Mucosa of rectum (tissue), 2 donors: ENCODE data around the gene INMT.
"Not testable (repeated sequence)": the region's sequence is repeated elsewhere in the genome, so short reads cannot be mapped to it uniquely, and the experiment has no call there.

Experiments
- H3K27ac ChIP-seq, 2 donors: one replicate each; pipeline ENCODE4 v1.7.0; 2013; ENCODE audit warnings: inconsistent platforms in 2 of 2, low read depth in 2 of 2, low read length in 2 of 2
- H3K27me3 ChIP-seq, 2 donors: one replicate each; pipeline ENCODE4 v1.7.0; 2013; ENCODE audit warnings: low read length in 2 of 2; ENCODE audit not compliant: control insufficient read depth in 2 of 2, insufficient read depth in 2 of 2
- H3K36me3 ChIP-seq, 2 donors: one replicate each; pipeline ENCODE4 v1.7.0; 2013; ENCODE audit warnings: low read length in 2 of 2; ENCODE audit not compliant: control insufficient read depth in 2 of 2, insufficient read depth in 2 of 2
- H3K4me1 ChIP-seq, 2 donors: one replicate each; pipeline ENCODE4 v1.7.0; 2013; ENCODE audit warnings: low read length in 2 of 2, mild to moderate bottlenecking in 1 of 2; ENCODE audit not compliant: control insufficient read depth in 2 of 2, insufficient read depth in 2 of 2
- H3K4me3 ChIP-seq, 2 donors: one replicate each; pipeline ENCODE4 v1.7.0; 2013; ENCODE audit warnings: low read length in 2 of 2
- H3K9ac ChIP-seq, 2 donors: one replicate each; pipeline ENCODE4 v1.7.0; 2013; ENCODE audit warnings: low read length in 2 of 2, low read depth in 1 of 2, mild to moderate bottlenecking in 1 of 2
- H3K9me3 ChIP-seq, 2 donors: one replicate each; pipeline ENCODE4 v1.7.0; 2013; ENCODE audit warnings: low read length in 2 of 2; ENCODE audit not compliant: control insufficient read depth in 2 of 2
- donor health status: healthy.
- donor health status: Normal muscosa, but diverticular disease.

INMT gene

DNA sequence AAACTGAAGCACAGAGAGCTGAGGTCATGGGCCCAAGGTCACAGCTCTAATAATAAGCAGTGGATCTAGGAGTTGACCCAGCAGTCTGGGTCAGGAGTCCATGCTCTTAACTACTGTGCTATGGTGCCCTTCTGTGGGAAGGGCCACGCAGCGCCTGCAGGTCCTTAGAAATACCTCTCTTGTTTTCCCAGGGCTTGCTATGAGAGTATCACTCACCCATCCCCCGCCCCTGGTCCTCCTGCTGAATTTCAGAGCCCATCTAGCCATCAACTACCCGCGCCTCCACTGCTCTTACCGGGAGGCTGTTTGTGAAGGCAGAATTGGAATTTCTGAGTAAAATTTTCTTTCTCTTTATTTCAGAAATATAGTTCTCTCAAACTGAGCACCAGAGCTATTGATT lies 42.4 kb upstream of the INMT start:
- no peaks in the 10 kb centered on the region for H3K9me3 ChIP-seq
- H3K27me3 ChIP-seq: no peaks in the 10 kb centered on the region
- peaks cover 0 to 3% of the 10 kb centered on the region in 2 donors for H3K4me1 ChIP-seq
- H3K36me3 ChIP-seq: no peaks in the 10 kb centered on the region
- H3K27ac ChIP-seq: no peak overlapping the region
- no peak overlapping the region for H3K4me3 ChIP-seq
- H3K9ac ChIP-seq: no peak overlapping the region

- Histone ChIP-seq H3K27me3 (no peaks in the 10 kb centered on the region), H3K9ac (no peak overlapping the region), H3K36me3 (no peaks in the 10 kb centered on the region), H3K27ac (no peak overlapping the region), H3K9me3 (no peaks in the 10 kb centered on the region), H3K4me3 (no peak overlapping the region), H3K4me1 (peaks cover 0 to 3% of the 10 kb centered on the region in 2 donors)
Observed at GRCh38 chr7:30710669-30711068, 41.3 kb upstream of the INMT start.

GRCh38 chr7:30713392-30713791 lies 38.5 kb upstream of the INMT start:
- no peaks in the 10 kb centered on the region for H3K27me3 ChIP-seq
- no peak overlapping the region for H3K4me3 ChIP-seq
- H3K9me3 ChIP-seq: peaks cover 0 to 3% of the 10 kb centered on the region in 2 donors
- H3K27ac ChIP-seq: no peak overlapping the region
- H3K36me3 ChIP-seq: no peaks in the 10 kb centered on the region
- H3K4me1 ChIP-seq: no peaks in the 10 kb centered on the region
- no peak overlapping the region for H3K9ac ChIP-seq

DNA sequence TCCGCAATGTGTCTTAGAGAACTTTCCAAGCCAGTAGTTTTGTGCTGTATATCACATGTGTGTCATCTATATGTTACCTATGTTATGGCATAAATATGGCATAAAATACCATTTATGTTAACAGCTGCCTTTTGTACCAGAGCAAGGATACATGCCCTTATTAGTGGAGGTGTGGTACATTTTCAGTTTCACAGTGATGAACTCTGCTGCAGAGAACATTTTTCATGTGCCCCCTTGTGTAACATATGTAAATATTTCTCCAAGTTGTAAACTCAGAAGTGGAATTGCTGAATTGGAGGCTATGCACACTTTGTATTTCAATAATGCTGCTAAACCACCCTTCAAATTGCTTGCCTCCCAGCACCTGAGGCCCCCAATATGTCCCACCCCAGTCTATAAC lies 37.8 kb upstream of the INMT start:
- H3K27me3 ChIP-seq: no peaks in the 10 kb centered on the region
- H3K4me1 ChIP-seq: no peaks in the 10 kb centered on the region
- no peaks in the 10 kb centered on the region for H3K36me3 ChIP-seq
- H3K9me3 ChIP-seq: peaks cover 0 to 3% of the 10 kb centered on the region in 2 donors
- no peak overlapping the region for H3K27ac ChIP-seq
- no peak overlapping the region for H3K4me3 ChIP-seq
- no peak overlapping the region for H3K9ac ChIP-seq

GRCh38 chr7:30717181-30717580 lies 34.8 kb upstream of the INMT start:
- Histone ChIP-seq H3K9me3 (peaks cover 3 to 5% of the 10 kb centered on the region in 2 donors), H3K27ac (no peak overlapping the region), H3K4me3 (no peak overlapping the region), H3K4me1 (no peaks in the 10 kb centered on the region), H3K36me3 (no peaks in the 10 kb centered on the region), H3K27me3 (no peaks in the 10 kb centered on the region), H3K9ac (no peak overlapping the region)

DNA sequence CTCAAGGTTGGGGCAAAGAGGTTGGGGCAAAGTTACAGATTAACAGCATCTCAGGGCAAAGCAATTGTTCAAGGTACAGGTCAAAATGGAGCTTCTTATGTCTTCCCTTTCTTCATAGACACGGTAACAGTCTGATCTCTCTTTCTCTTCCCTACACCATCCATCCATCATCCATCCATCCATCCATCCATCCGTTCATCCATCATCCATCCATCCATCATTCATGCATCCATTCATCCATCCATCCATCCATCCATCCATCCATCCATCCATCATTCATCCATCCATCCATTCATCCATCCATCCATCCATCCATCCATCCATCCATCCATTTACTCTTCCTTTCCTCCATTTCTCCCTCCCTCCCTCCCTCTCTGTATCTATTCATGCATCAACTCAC lies 32.5 kb upstream of the INMT start:
- H3K27ac ChIP-seq, H3K9me3 ChIP-seq, H3K4me1 ChIP-seq, H3K27me3 ChIP-seq, H3K36me3 ChIP-seq, H3K4me3 ChIP-seq, H3K9ac ChIP-seq: not testable (repeated sequence)

DNA sequence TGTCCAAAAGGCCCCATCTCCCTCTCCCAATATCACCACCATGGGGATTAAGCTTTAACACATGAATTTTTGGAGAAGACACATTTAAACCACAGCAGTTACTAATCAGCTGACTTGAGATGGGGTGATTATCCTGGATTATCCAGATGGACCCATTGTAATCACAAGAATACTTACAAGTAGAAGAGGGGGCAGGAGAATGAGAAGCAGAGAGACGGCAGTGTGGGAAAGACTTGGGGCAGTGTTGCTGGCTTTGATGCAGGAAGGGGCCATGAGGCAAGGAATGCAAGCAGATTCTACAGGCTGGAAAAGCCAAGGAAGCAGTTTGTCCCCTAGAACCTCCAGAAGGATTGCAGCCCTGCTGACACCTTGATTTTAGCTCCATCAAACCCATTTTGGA lies 30.7 kb upstream of the INMT start:
- Histone ChIP-seq H3K9me3 (peaks cover 3 to 5% of the 10 kb centered on the region in 2 donors), H3K4me3 (no peak overlapping the region), H3K27me3 (no peaks in the 10 kb centered on the region), H3K9ac (no peak overlapping the region), H3K27ac (no peak overlapping the region), H3K4me1 (no peaks in the 10 kb centered on the region), H3K36me3 (no peaks in the 10 kb centered on the region)

GRCh38 chr7:30722187-30722586 lies 29.7 kb upstream of the INMT start:
- Histone ChIP-seq H3K27me3 (no peaks in the 10 kb centered on the region), H3K27ac (no peak overlapping the region), H3K9me3 (peaks cover 3 to 5% of the 10 kb centered on the region in 2 donors)

DNA sequence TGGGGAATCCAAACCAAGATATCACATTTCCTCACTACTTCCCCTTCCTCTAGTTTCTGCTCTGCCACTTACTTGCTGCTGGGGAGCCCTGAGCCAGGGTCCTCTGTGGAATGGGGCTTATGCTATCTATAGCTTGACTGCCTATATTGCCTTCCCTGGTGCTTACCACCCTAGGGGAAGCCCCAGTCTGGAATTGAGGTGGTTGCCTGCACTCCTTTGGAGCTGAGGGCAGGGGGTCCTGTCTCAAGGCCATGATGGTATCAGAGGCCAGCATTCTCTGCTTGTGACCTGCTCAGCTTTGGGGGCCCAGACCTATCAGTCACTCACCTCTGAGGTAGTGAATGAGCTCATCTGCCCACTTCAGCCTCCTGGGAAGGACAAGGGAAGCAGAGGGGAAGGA lies 29.3 kb upstream of the INMT start:
- Histone ChIP-seq H3K27ac (no peak overlapping the region), H3K9me3 (peaks cover 3 to 5% of the 10 kb centered on the region in 2 donors), H3K4me3 (no peak overlapping the region)

More at GRCh38 chr7:30722187-30722586, 29.7 kb upstream of the INMT start:
- Histone ChIP-seq H3K9ac (no peak overlapping the region), H3K4me1 (no peaks in the 10 kb centered on the region), H3K4me3 (no peak overlapping the region), H3K36me3 (no peaks in the 10 kb centered on the region)

DNA sequence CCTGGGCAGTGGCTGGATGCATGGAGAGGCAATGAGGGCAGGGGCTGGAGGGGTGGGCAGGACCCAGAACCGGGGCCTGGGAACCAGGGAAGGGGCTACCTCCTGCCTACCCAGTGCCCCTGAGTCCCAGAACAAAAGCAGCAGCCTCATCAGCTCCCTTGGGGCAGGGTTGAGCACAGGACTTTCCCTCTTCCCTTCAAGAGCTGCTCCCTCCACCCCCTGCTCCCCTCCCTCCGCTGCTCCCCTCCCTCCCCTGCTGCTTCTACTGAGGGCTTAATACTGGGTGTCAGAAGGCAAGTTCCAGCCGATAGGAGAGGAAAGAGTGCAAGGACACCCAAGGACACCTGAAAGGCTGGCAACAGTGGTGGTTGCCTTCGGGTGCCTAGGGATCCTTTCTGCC lies 28.2 kb upstream of the INMT start:
- Histone ChIP-seq H3K36me3 (no peaks in the 10 kb centered on the region), H3K4me1 (no peaks in the 10 kb centered on the region), H3K9ac (no peak overlapping the region), H3K27ac (no peak overlapping the region), H3K9me3 (peaks cover 0 to 5% of the 10 kb centered on the region in 2 donors), H3K4me3 (no peak overlapping the region), H3K27me3 (no peaks in the 10 kb centered on the region)

More for the DNA sequence above, 29.3 kb upstream of the INMT start:
- no peaks in the 10 kb centered on the region for H3K36me3 ChIP-seq
- H3K27me3 ChIP-seq: no peaks in the 10 kb centered on the region
- H3K9ac ChIP-seq: no peak overlapping the region
- H3K4me1 ChIP-seq: no peaks in the 10 kb centered on the region
